ENCODE data around the gene AKAP6. TPM values are rescaled to one million over a fixed set of nuclear protein-coding genes. Genes with fewer than 3 reads are reported as not detected.

Gene AKAP6
- total and polyA plus RNA-seq, 4 donors: 0.42 to 3.2 (median 1.7) TPM

DNA sequence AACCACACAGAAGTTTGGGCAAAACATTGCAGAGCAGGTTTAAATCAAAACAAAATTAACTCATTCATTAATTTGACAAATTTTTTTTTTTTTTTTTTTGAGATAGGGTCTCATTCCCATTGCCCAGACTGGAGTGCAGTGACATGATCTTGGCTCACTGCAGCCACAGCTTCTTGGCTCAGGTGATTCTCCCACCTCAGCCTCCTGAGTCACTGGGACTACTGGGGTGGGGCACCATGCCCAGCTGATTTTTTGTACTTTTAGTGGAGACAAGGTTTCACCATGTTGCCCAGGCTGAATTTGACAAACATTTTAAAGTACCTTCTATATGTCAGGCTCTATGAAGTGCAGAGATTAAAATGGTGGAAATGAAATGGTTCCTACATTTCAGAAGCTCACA is 352.5 kb downstream of the AKAP6 start:
- Histone ChIP-seq H3K9ac (ENCODE audit: low read depth in 1 of 2, low read length in 2 of 2) (no peak overlapping the region), H3K36me3 (ENCODE audit: control insufficient read depth in 4 of 4, insufficient read depth in 3 of 4, low read depth in 1 of 4, low read length in 3 of 4) (no peaks in the 10 kb centered on the region), H3K4me3 (ENCODE audit: low read depth in 1 of 3, low read length in 3 of 3) (no peak overlapping the region), H3K27me3 (ENCODE audit: control insufficient read depth in 4 of 4, insufficient read depth in 4 of 4, low read length in 3 of 4) (no peaks in the 10 kb centered on the region), H3K9me3 (ENCODE audit: control insufficient read depth in 4 of 4, low read length in 3 of 4) (no peaks in the 10 kb centered on the region), H3K4me1 (ENCODE audit: control insufficient read depth in 4 of 4, insufficient read depth in 4 of 4, low read length in 3 of 4) (no peaks in the 10 kb centered on the region), H3K27ac (ENCODE audit: low read depth in 1 of 2, low read length in 2 of 2) (no peak overlapping the region)
- no peak for DNase-seq (ENCODE audit: low spot score)
- TF ChIP-seq YY1 (IDR thresholded peaks at IDR 0.05): no peak
- TF ChIP-seq ZBTB33 (IDR thresholded peaks at IDR 0.05): no peak
- no peak for TF ChIP-seq HNF4A (conservative IDR thresholded peaks at IDR 0.05)
- no peak for TF ChIP-seq FOXA1 (IDR thresholded peaks at IDR 0.05)
- no peak for TF ChIP-seq JUND (IDR thresholded peaks at IDR 0.05)
- TF ChIP-seq TAF1 (conservative IDR thresholded peaks at IDR 0.05): no peak
- no peak for TF ChIP-seq FOXA2 (IDR thresholded peaks at IDR 0.05)
- TF ChIP-seq RXRA (IDR thresholded peaks at IDR 0.05): no peak
- no peak for TF ChIP-seq ATF3 (IDR thresholded peaks at IDR 0.05)
- no peak for TF ChIP-seq CTCF (IDR thresholded peaks at IDR 0.05; ENCODE audit: low read depth, low read length, missing input control)
- no peak for TF ChIP-seq EGR1 (IDR thresholded peaks at IDR 0.05; ENCODE audit: low read depth in 2 of 2)
- no peak for TF ChIP-seq GABPA (IDR thresholded peaks at IDR 0.05 in 1 of 2, conservative IDR thresholded peaks at IDR 0.05 in 1 of 2)
- TF ChIP-seq NR2F2 (IDR thresholded peaks at IDR 0.05): no peak
- TF ChIP-seq, protein P1, sequence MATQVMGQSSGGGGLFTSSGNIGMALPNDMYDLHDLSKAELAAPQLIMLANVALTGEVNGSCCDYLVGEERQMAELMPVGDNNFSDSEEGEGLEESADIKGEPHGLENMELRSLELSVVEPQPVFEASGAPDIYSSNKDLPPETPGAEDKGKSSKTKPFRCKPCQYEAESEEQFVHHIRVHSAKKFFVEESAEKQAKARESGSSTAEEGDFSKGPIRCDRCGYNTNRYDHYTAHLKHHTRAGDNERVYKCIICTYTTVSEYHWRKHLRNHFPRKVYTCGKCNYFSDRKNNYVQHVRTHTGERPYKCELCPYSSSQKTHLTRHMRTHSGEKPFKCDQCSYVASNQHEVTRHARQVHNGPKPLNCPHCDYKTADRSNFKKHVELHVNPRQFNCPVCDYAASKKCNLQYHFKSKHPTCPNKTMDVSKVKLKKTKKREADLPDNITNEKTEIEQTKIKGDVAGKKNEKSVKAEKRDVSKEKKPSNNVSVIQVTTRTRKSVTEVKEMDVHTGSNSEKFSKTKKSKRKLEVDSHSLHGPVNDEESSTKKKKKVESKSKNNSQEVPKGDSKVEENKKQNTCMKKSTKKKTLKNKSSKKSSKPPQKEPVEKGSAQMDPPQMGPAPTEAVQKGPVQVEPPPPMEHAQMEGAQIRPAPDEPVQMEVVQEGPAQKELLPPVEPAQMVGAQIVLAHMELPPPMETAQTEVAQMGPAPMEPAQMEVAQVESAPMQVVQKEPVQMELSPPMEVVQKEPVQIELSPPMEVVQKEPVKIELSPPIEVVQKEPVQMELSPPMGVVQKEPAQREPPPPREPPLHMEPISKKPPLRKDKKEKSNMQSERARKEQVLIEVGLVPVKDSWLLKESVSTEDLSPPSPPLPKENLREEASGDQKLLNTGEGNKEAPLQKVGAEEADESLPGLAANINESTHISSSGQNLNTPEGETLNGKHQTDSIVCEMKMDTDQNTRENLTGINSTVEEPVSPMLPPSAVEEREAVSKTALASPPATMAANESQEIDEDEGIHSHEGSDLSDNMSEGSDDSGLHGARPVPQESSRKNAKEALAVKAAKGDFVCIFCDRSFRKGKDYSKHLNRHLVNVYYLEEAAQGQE (IDR thresholded peaks at IDR 0.05): no peak
- TF ChIP-seq, protein P2, sequence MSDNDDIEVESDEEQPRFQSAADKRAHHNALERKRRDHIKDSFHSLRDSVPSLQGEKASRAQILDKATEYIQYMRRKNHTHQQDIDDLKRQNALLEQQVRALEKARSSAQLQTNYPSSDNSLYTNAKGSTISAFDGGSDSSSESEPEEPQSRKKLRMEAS (IDR thresholded peaks at IDR 0.05): no peak
- no peak for TF ChIP-seq SP1 (IDR thresholded peaks at IDR 0.05)

- no peaks in the 10 kb centered on the region for H3K4me1 ChIP-seq (ENCODE audit: control insufficient read depth in 4 of 4, insufficient read depth in 4 of 4, low read length in 3 of 4)
- H3K9ac ChIP-seq (ENCODE audit: low read depth in 1 of 2, low read length in 2 of 2): no peak overlapping the region
- no peaks in the 10 kb centered on the region for H3K9me3 ChIP-seq (ENCODE audit: control insufficient read depth in 4 of 4, low read length in 3 of 4)
- H3K4me3 ChIP-seq (ENCODE audit: low read depth in 1 of 3, low read length in 3 of 3): no peak overlapping the region
- WGBS: 85% methylated on average over 3 of the region's 3 CpGs
- DNase-seq (ENCODE audit: low spot score): no peak
- H3K36me3 ChIP-seq (ENCODE audit: control insufficient read depth in 4 of 4, insufficient read depth in 3 of 4, low read depth in 1 of 4, low read length in 3 of 4): no peaks in the 10 kb centered on the region
- no peak overlapping the region for H3K27ac ChIP-seq (ENCODE audit: low read depth in 1 of 2, low read length in 2 of 2)
- H3K27me3 ChIP-seq (ENCODE audit: control insufficient read depth in 4 of 4, insufficient read depth in 4 of 4, low read length in 3 of 4): no peaks in the 10 kb centered on the region
- TF ChIP-seq, protein P2 (IDR thresholded peaks at IDR 0.05): no peak
- TF ChIP-seq JUND (IDR thresholded peaks at IDR 0.05): no peak
- TF ChIP-seq RXRA (IDR thresholded peaks at IDR 0.05): no peak
- TF ChIP-seq, protein P1 (IDR thresholded peaks at IDR 0.05): no peak
- no peak for TF ChIP-seq SP1 (IDR thresholded peaks at IDR 0.05)
- TF ChIP-seq FOXA2 (IDR thresholded peaks at IDR 0.05): no peak
- TF ChIP-seq ZBTB33 (IDR thresholded peaks at IDR 0.05): no peak
- no peak for TF ChIP-seq HNF4G (IDR thresholded peaks at IDR 0.05)
- no peak for TF ChIP-seq EGR1 (IDR thresholded peaks at IDR 0.05; ENCODE audit: low read depth in 2 of 2)
- TF ChIP-seq NR2F2 (IDR thresholded peaks at IDR 0.05): no peak
- TF ChIP-seq YY1 (IDR thresholded peaks at IDR 0.05): no peak
- no peak for TF ChIP-seq ATF3 (IDR thresholded peaks at IDR 0.05)
- no peak for TF ChIP-seq FOXA1 (IDR thresholded peaks at IDR 0.05)
- TF ChIP-seq TAF1 (conservative IDR thresholded peaks at IDR 0.05): no peak
Observed at GRCh38 chr14:32682214-32682613, 353.1 kb downstream of the AKAP6 start.
